RWPE1 (cell line): ENCODE results near the gene LILRB5.

ENCODE experiments used
- CTCF ChIA-PET: fragments of 350-600 bp; sonication (Branson Sonifier 250); formaldehyde crosslinking; extraction: SDS; loops from one replicate; lab custom pipeline; 2021; lab: Yijun Ruan, JAX
- POLR2A ChIA-PET: fragments of 400-600 bp; formaldehyde crosslinking; extraction: SDS; loops from one replicate; lab custom pipeline; 2020; ENCODE audit warnings: antibody characterized with exemption; ENCODE audit not compliant: low non-redundant PET; lab: Yijun Ruan, JAX
- DNase-seq: peaks from one replicate; pipeline ENCODE4 v3.0.0; 2012; ENCODE audit warnings: low spot score
- H3K27ac ChIP-seq: fragments of 450-650 bp; 2 replicates; pipeline ENCODE4 v1.5.1; 2017
- CTCF ChIP-seq: fragments of 450-650 bp; conservative IDR thresholded peaks from 2 replicates; pipeline ENCODE4 v1.5.1; 2017; ENCODE audit warnings: low read depth, mild to moderate bottlenecking

The LILRB5 gene

GRCh38 chr19:54206030-54206830 lies 50.8 kb downstream of the LILRB5 start:
- DNase-seq: no peak
- H3K27ac ChIP-seq: peak overlapping the region; percentile 85
- no peak for TF ChIP-seq CTCF
- ChIA-PET CTCF (interaction anchor here (0.6 kb wide), 1 partner anchor 85 kb away, joined by 3 read pairs; no protein-coding TSS in a partner anchor), POLR2A (no interaction called here)

GRCh38 chr19:54204767-54205468 lies 52.2 kb downstream of the LILRB5 start:
- DNase-seq: no peak
- POLR2A ChIA-PET: no interaction called here
- CTCF ChIA-PET: no interaction called here
- TF ChIP-seq CTCF: no peak
- peak overlapping the region; percentile 40; the same call in 1 of the 2 replicates for H3K27ac ChIP-seq

GRCh38 chr19:54203151-54203611 lies 53.9 kb downstream of the LILRB5 start:
- no peak for TF ChIP-seq CTCF
- no peak for DNase-seq
- ChIA-PET CTCF (no interaction called here), POLR2A (no interaction called here)
- peak overlapping the region; percentile 68 for H3K27ac ChIP-seq

GRCh38 chr19:54201980-54202379 lies 55.1 kb downstream of the LILRB5 start:
- peak overlapping the region; percentile 86 for H3K27ac ChIP-seq

GRCh38 chr19:54201172-54201701 lies 55.8 kb downstream of the LILRB5 start:
- peak overlapping the region; percentile 86 for H3K27ac ChIP-seq
- ChIA-PET CTCF (interaction anchor here (1.3 kb wide), 1 partner anchor 45 kb away, joined by 3 read pairs; no protein-coding TSS in a partner anchor), POLR2A (interaction anchor here (0.7 to 1.5 kb wide), 4 partner anchors 9 to 34 kb away, joined by 3 to 9 read pairs (median 4); partner anchors contain the start of gene MBOAT7)
- TF ChIP-seq CTCF: no peak
- DNase-seq: no peak

More at GRCh38 chr19:54201980-54202379, 55.1 kb downstream of the LILRB5 start:
- ChIA-PET POLR2A (no interaction called here), CTCF (interaction anchor here (1.3 kb wide), 1 partner anchor 45 kb away, joined by 3 read pairs; no protein-coding TSS in a partner anchor)
- no peak for DNase-seq
- no peak for TF ChIP-seq CTCF
